ENCODE measurements around the gene DAPK2.

DNA sequence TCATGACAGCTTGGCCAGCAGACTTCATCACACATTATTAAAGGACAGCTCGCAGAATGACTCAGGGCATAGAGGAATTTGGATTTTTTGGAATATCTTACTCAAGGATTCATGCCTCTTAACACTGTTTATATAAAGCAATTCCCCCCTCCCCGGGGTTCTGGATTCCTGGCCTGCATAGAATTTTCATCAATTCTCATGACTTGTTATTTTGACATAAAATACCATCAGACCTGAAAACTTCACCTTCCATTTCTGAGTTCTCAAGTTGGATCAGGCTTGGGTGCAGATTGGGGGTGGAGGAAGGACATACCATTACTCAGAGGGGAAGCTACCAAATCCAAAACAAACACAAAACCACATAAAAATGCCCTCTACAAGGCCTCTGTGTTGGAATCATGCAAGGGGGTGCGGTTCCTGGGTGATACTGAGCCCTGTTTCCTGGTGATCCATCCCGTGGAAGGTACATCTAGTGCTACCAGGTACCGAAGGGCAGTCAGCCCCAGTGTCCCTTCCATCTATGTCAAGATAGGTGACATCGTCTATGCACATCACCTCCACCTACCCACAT lies 95.3 kb downstream of the DAPK2 start:
- TF ChIP-seq, protein P1, sequence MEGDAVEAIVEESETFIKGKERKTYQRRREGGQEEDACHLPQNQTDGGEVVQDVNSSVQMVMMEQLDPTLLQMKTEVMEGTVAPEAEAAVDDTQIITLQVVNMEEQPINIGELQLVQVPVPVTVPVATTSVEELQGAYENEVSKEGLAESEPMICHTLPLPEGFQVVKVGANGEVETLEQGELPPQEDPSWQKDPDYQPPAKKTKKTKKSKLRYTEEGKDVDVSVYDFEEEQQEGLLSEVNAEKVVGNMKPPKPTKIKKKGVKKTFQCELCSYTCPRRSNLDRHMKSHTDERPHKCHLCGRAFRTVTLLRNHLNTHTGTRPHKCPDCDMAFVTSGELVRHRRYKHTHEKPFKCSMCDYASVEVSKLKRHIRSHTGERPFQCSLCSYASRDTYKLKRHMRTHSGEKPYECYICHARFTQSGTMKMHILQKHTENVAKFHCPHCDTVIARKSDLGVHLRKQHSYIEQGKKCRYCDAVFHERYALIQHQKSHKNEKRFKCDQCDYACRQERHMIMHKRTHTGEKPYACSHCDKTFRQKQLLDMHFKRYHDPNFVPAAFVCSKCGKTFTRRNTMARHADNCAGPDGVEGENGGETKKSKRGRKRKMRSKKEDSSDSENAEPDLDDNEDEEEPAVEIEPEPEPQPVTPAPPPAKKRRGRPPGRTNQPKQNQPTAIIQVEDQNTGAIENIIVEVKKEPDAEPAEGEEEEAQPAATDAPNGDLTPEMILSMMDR (conservative IDR thresholded peaks at IDR 0.05; ENCODE audit: low read length), result no peak
- no peak for TF ChIP-seq EZH2phosphoT487 (IDR thresholded peaks at IDR 0.05; ENCODE audit: borderline replicate concordance)

Data from Loucy (cell line).